HL-60/S4 (cell line): ENCODE data around the gene ZFR.

ENCODE experiments used
- in situ Hi-C: fragments of 300-500 bp; cut with MboI; formaldehyde crosslinking; loops from 2 replicates; pipeline ENCODE4 v1.14.3; 2022; ENCODE audit warnings: low sequenced_read_pairs

Gene ZFR

DNA sequence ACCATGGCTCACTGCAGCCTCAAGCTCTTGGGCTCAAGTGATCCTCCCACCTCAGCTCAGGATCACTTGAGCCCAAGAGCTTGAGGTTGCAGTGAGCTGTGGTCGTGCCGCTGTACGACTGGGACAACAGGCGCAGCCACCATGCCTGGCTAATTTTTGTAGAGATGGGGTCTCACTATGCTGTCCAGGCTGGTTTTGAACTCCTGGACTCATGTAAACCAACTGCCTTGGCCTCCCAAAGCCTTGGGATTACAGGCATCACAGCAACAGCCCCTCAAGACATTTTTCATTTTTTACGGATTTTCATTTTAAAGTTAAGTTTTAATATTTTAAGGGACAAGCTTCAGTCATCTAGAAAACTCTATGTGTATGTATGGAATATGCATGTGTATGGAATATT lies 78.9 kb downstream of the ZFR start:
- in situ Hi-C loops = no loop called here

DNA sequence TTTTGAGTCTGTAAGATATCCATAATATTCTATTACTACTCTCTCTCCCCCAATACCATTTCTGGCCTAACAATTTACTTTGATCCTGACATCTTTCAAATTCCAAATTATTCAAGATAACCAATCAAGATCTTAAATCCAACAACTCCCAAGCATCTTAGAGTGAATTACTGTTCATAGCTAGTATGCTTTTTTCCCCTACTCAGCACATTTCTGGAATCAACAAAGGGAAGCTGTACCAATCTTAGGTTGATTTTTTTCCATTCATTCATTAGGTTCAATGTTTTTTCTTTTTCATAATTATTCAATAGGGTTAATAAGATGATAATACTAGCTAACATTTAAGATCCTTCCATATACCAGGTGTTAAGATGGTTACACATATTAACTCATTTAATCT lies 81.5 kb downstream of the ZFR start:
- in situ Hi-C loops = no loop called here

DNA sequence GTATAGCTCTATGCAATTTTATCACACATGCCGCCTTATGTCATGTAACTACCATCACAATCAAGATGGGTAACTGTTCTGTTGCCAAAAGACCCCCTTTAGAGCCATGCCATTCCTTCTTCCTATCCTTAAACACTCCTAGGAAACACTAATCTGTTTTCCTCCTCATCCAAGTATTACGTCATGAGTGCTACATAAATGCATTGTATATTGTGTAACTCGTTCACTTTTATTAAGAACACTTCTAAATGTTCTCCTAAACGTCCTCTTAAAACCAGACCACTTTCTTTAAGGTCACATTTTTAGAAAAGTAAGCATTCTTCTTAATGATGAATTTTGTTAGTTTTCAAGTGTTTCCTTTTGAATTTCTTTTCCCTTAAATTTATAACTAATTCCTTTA lies 82.0 kb downstream of the ZFR start:
- in situ Hi-C loops = no loop called here

DNA sequence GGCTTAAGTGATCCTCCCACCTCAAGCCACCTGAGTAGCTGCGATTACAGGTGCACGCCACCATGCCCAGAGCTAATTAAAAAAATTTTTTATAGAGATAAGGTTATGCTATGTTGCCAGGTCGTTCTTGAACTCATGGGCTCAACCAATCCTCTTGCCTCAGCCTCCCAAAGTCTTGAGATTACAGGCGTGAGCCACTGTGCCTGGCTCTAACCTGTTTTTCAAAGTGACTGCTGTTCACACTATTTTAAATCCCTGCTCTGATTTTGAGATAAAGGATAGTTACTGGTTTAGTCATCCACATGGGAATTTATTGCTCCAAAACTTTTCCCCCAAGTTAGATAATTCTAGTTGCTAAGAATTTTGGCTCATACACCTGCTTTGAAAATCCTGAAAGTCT lies 83.6 kb downstream of the ZFR start:
- in situ Hi-C loops = no loop called here

DNA sequence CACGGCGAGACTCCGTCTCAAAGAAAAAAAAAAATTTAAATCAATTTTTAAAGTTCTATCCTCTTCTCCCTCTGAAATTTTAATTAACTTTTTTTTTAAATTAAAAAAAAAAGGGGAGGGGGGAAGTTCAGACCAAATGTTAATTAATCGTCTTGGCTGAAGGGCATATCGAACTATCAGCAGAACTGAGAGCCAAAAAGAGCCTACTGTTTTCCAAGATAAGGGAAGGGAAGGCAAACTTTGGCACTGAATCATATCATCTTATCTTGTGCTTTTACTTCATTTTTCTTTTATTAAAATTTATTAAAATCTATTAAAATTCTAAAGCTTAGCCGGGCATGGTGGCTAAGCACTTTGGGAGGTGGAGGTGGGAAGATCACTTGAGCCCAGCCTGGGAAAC lies 85.9 kb downstream of the ZFR start:
- in situ Hi-C loops = no loop called here

DNA sequence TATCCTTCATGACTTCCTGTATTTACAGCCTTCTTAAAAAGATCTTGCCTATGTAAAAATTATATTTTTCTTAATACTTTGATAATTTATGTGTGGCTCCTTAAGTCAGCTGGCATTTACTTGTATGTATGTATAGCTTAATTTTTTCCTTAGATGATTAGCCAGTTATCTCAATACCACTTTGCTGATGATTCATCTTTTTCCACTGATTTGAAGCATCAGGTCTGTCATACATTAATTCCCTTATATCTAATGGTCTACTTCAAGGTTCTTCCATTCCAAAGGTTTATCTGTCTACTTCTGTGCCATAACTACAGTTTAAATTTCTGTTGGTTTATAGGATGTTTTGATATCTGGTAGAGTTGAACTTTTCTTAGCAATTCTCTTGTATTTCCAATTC lies 86.9 kb downstream of the ZFR start:
- in situ Hi-C loops = no loop called here

DNA sequence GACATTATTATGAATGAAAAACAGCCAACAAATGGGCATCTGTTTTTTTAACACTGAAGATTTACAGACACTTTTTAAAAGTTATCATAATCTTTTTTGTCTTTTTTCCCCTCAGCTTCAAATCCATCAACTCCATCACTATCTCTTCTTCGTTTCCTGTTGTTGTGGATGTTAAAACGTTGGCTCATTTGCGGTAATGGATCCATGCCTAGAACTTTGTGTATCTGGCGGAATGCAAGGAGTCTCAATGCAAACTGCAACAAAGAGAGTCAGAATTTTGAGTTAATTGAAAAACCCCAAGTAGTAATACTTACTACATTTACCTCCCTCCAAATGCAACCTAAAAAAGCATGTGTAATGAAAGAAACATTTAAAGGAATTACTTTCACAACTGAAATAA lies 88.9 kb downstream of the ZFR start:
- in situ Hi-C loops = no loop called here

DNA sequence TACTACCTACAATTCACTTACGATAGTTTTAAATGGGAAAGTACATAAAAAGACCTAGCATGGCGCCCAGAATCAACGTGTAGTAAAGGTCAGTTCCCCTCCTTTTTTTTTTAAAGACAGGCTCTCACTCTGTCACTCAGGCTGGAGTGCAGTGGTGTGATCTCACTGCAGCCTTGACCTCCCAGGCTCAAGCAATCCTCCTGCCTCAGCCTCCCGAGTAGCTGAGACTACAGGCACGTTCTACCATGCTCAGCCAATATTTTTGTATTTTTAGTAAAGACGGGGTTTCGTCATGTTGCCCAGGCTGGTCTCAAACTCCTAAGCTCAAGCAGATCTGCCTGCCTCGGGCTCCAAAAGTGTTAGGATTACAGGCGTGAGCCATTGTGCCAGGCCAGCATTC lies 91.1 kb downstream of the ZFR start:
- in situ Hi-C loops = no loop called here

DNA sequence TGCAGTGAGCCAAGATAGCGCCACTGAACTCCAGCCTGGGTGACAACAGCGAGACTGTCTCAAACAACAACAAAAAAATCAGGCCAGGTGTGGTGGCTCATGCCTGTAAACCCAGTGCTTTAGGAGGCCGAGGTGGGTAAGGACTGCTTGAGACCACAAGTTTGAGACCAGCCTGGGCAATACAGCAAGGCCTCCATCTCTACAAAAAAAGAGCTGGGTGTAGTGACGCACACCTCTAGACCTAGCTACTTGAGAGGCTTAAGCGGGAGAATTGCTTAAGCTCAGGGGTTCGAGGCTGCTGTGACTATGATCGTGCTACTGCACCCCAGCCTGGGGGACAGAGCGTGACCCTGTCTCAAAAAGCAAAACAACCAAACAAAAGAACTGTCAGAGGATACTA lies 91.9 kb downstream of the ZFR start:
- in situ Hi-C loops = no loop called here

DNA sequence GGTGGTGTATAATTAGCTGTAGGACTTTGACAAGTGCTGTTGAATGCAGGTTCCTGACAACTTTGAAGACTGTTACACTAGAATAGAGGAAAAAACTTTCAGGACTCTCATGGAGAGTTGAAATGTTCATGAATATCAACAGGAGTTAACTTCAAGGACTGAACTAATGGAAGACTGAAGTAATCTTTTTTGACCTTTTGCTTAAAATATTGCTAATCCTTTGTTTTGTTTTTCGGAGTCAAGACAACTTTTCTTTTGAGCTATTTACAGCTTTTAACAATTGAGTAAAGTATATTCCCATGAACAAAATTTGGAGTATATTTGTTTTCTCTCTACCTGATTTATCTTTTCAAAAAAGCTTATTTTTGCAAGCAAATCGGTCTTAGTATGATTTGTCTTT lies 97.7 kb downstream of the ZFR start:
- in situ Hi-C loops = no loop called here

DNA sequence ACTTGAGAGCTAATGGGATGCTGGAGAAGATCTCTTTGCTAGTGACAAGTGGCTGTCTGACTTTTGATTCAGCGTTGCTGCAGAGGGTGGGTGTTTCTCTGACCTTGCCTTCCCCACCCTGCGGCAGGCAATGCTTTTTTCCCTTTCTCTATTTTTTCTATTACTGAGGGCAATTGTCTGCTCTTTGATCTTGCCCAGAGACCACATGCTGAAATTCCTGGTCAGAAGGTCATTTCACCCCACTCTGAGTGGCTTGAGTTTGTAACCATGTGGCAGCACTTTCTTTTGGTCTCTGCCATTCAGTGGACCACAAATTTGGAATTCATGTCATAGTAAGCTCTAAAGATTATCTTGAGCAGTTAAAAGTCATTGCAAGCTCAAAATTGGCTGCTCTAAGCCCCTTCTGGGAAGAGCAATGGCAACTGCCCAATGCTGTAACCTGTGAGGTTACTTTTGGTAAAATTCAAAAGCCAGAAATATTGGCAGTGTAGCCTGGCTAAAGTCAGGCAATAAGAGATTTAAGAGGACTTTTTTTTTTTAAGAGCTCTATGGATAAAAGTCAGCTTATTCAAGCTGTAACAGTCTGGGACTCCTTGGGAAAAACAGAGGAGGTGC lies 101.4 kb downstream of the ZFR start:
- in situ Hi-C loops = no loop called here

DNA sequence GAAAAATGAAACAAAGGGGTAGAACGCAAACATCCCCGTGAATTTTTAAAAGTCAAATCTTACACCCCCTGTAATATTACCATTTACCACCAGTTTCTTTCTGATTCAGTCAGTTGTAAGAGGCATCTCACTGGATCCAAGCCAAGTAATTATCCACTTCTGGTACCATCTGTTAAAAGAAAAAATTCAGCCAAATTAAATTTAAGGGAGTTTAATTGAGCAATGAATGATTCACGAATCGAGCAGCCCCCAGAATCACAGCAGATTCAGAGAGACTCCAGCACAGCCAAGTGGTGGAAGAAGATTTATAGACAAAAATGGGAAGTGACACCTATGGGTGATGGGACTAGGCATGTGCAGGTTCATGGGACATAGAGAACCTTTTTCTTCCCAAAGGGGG lies 101.9 kb downstream of the ZFR start:
- in situ Hi-C loops = no loop called here

DNA sequence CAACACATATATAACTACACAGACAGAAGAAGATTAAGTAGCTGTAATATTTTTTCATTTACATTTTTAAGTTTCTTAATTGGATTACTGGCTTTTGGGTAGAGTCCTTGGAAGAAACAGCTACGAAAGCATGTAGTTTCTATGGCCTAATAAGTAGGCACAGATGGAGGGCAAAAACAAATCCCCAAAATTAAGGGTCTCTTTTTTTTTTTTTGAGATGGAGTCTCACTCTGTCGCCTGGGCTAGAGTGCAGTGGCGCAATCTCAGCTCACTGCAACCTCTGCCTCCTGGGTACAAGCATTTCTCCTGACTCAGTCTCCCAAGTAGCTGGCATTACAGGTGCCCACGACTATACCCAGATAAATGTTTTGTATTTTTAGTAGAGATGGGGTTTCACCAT lies 104.7 kb downstream of the ZFR start:
- in situ Hi-C loops = no loop called here

DNA sequence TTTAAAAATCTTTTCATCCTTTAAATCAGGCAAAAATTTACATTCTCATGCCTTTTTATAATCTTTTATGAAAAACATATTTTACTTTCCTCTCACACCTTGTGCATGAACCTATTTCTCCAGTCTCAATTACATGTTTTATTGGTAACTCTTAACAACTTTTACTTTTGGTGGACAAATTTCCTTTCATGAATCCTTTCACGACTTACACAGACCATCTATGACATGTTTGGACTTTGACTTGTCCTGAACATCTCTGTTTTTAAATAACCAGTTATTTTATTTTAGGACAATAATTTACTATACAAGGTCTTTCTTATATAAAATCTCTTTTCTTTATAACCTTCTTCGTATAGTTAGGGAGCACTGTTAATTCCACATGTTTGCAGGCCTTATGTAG lies 105.3 kb downstream of the ZFR start:
- in situ Hi-C loops = no loop called here

DNA sequence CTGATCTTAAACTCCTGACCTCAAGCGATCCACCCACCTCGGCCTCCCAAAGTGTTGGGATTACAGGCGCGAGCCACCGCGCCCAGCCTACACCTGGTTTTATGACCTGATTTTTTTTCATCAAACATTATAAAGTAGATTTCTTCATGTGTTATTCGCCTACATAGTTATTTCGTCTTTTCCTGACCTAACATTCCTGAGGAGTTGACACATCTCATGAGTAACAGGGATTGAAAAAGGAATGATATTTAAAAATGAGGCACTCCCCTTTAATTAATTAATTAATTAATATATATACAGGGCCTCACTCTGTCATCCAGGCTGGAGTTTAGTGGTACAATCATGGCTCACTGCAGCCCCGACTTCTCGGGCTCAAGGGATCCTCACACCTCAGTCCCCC lies 111.6 kb downstream of the ZFR start:
- in situ Hi-C loops = no loop called here

DNA sequence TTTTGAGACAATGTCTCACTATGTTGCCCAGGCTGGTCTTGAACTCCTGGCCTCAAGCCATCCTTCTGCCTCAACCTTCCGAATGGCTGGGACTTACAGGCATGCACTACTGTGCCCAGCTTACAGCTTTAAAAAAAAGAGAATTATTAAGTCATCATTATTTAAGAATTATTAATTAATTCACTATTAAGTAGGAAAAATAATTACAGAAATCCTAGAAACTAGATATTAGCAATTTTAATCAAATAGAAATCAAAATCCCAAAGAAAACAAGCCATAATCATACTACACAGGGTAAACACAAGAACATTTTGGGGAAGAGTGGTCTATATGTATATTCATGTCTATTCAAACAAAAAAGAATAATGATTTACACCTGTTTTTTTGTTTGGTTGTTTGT lies 112.2 kb downstream of the ZFR start:
- in situ Hi-C loops = no loop called here

DNA sequence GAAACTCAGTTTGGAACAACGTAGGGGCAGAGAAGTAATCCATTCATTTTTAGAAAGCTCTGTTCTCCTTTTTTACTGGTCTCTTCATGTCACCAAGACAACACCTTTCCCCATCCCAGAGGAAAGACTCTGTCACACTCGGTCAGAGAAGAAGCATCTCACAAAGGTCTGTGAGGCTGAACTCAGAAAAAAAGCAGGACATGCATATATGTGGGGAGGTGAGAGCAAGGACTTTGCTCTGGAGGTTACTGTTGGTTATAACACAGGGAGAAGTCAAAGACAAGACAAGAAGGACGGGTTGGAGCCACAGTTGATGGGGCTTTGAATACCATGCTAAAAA lies 112.6 kb downstream of the ZFR start:
- in situ Hi-C loops = no loop called here

DNA sequence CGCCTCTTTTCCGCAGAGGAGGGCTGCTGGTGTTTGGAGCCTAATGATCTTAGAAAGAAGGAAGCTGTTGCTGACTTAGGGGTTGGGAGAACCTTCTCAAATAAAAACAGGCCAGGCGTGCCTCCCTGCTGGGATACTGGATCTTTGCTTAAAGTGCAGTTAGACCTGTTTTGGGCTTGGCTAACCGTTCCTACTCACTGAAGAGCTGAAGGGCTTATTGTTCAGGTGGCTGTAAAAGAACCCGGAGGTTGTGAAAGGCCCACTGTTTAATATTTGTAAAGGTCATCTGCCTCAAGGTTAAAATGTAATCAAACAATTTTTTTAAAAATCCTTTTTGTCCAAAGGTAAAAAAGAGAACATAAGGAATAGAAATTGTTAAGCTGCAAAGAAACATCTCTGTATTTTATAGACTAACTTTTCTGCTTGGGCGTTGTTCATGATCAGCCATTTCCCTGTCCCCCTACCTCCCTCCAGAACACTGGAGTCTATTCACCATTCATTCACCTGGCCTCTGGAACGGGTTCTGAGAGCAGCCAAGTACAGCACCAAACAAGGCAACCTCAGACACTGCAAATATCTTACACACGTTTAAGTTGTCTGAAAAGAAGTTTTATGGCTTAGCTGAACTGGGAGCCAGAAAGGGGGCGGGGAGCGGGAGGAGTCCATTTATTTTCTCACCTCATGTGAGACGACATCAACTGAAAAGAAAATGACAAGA lies 113.2 kb downstream of the ZFR start:
- in situ Hi-C loops = no loop called here

DNA sequence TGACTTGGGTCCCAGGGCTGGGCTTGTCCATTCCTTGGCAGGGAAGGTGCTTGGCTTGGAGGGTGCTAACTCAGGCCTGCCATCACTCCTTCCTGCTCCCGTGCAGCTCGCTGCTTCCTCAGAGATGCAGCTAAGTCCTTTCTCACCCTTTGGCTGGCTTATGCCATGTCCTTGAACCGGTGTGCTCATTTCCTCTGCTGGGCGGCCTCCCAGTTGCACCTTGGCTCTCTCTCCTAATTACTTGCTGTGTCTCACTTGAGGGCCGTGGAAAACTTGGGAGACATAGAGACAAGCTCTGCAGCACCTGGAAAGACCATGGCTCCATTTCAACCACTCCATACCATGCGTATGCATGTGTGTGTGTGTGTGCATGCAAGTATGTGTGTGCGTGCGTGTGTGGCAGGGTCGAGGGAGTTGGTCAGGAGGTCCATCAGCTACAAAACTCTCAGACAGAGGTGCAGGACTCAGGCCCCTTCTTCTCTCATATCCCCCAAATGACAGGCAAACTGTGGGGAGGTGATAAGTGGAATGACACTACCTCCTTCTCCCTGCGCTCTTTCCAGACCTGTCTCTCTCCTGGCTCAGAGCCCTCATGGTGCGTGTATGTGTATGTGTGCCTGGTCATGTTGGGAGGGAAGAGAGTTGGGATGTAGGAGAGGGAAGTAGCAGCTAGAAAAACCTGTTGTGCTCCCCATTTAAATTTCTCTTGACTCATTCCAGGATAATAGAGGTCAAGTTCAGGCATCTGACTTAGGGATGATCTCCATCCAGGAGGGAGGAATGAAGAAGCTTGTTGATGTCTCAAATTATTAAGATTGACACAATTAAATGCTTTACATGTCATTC lies 114.2 kb downstream of the ZFR start:
- in situ Hi-C loops = no loop called here

DNA sequence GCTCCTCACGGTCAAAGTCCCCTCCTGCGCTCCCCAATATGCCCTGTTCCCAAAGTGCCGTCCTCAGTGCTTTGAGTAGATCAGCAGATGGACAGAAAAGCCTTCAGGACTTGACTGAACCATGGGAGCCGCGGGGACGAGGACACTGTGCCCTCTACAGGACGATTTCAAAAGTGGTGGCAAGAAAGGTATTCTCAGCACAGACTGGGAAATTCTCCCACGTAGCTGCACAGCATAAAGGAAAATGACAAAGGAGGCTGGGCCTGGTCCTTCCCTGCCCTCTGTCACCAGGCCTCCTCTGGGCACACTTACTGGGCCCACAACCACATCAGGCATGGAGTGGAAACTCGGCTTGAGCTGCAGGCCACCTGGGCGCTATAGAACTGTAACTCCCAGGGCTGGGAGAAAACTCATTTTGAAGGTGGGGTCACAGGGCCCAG lies 115.1 kb downstream of the ZFR start:
- in situ Hi-C loops = no loop called here

DNA sequence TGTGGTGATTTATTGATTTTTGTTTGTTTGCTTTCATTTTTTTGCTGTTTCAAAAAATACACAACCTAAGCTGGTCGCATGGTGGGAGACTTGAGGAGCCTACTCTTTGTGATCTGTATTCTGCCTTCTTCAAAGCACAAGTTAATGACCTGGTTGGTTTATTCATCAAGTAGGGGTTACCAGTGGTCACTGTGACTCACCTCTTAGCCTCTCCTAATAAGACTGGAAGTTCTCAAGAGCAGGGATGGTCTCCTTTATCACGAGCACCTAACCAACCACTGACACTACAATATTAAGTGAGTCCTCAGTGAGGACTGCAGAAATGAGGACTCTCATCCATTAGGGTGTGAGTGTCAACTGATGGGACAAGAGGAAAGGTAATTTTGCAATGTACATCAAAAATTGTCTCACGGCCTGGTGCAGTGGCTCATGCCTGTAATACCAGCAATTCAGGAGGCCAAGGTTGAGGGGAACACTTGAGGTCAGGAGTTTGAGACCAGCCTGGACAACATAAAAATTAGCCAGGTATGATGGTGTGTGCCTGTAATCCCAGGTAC lies 118.2 kb downstream of the ZFR start:
- in situ Hi-C loops = no loop called here

DNA sequence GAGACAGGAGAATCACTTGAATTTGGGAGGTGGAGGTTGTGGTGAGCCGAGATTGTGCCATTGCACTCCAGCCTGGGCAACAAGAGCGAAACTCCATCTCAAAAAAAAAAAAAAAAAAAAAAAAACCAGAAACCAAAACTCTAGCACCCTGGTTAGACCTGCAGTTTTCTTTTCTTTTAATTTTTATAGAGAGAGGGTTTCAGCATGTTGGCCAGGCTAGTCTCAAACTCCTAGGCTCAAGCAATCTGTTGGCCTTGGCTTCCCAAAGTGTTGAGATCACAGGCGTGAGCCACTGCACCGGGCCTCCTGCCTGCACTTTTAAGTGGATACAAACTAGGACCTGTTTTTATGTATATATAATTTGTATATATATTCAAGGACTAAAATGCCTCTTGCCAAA lies 118.9 kb downstream of the ZFR start:
- in situ Hi-C loops = no loop called here
